Stimulated activated CD4-positive, alpha-beta T cell treated with anti-CD3 and anti-CD28 coated beads, Interleukin-15, amount 100 ng/mL, for 48 hours (primary cell): ENCODE measurements around the gene CCDC183.
"Not testable (repeated sequence)": the region's sequence is repeated elsewhere in the genome, so short reads cannot be mapped to it uniquely, and the experiment has no call there.

Source experiments
- DNase-seq, 2 donors: peaks; one replicate each; pipeline ENCODE4 v3.0.0-alpha.2; 2020; ENCODE audit warnings: low read depth in 2 of 2

Gene CCDC183

GRCh38 chr9:136796238-136796774 is at the start of gene CCDC183:
CCDC183 (plus strand) TSS chr9:136796338; CDS start chr9:136796398, 60 bp downstream.
- DNase-seq, result no peak

- DNase-seq, result no peak
Measured at GRCh38 chr9:136746621-136747020, 49.5 kb upstream of the CCDC183 start.

GRCh38 chr9:136747161-136748060 is 48.7 kb upstream of the CCDC183 start:
- DNase-seq, result no peak

- no peak for DNase-seq
Measured at GRCh38 chr9:136748201-136748600, 47.9 kb upstream of the CCDC183 start, which contains the start of gene LCN6. LCN6 (minus strand) TSS chr9:136748525; CDS start chr9:136748483, 42 bp downstream.

GRCh38 chr9:136748666-136749611 is 47.2 kb upstream of the CCDC183 start:
- no peak for DNase-seq

GRCh38 chr9:136750526-136750925 is 45.6 kb upstream of the CCDC183 start:
- DNase-seq, result no peak

GRCh38 chr9:136751244-136751643 is 44.9 kb upstream of the CCDC183 start:
- DNase-seq, result no peak

- no peak for DNase-seq
Measured at GRCh38 chr9:136751814-136752213, 44.3 kb upstream of the CCDC183 start.

- no peak for DNase-seq
Measured at GRCh38 chr9:136753371-136754058, 42.6 kb upstream of the CCDC183 start.

GRCh38 chr9:136754059-136754572 is 42.0 kb upstream of the CCDC183 start:
- no peak for DNase-seq

GRCh38 chr9:136754626-136755301 is 41.4 kb upstream of the CCDC183 start:
- no peak for DNase-seq

GRCh38 chr9:136755302-136756133 is 40.6 kb upstream of the CCDC183 start:
- not testable (repeated sequence) for DNase-seq

GRCh38 chr9:136756134-136756438 is 40.1 kb upstream of the CCDC183 start:
- DNase-seq, result no peak

GRCh38 chr9:136756836-136757235 is 39.3 kb upstream of the CCDC183 start:
- DNase-seq, result no peak

GRCh38 chr9:136757328-136757727 is 38.8 kb upstream of the CCDC183 start:
- DNase-seq, result no peak

- no peak for DNase-seq
Measured at GRCh38 chr9:136757751-136758140, 38.4 kb upstream of the CCDC183 start.

GRCh38 chr9:136759001-136759400 is 37.1 kb upstream of the CCDC183 start:
- DNase-seq, result no peak

GRCh38 chr9:136759436-136760325 is 36.5 kb upstream of the CCDC183 start:
- no peak for DNase-seq

GRCh38 chr9:136760424-136760823 is 35.7 kb upstream of the CCDC183 start:
- no peak for DNase-seq
